Retinal pigment epithelial cell (primary cell): ENCODE results near the gene ZC3H12A.
A peak's percentile ranks its signal among the peaks of the same experiment; 100 is the strongest.

ENCODE experiments used
- DNase-seq: peaks from one replicate; pipeline ENCODE4 v3.0.0-alpha.2; 2010; ENCODE audit warnings: low read depth
- H3K4me3 ChIP-seq: 2 replicates; pipeline ENCODE4 v1.5.1; 2011; ENCODE audit warnings: mild to moderate bottlenecking, low read length, control low read depth, moderate library complexity
- CTCF ChIP-seq: conservative IDR thresholded peaks from 2 replicates; pipeline ENCODE4 v1.5.1; 2011; ENCODE audit warnings: low read depth, low read length, control low read depth, inconsistent platforms

ZC3H12A gene

GRCh38 chr1:37473431-37474045 lies 842 bp upstream of the ZC3H12A start:
- DNase-seq: no peak
- peak; percentile 32 for TF ChIP-seq CTCF
- peak overlapping the region; percentile 93 for H3K4me3 ChIP-seq

GRCh38 chr1:37474697-37475379 lies 458 bp downstream of the ZC3H12A start:
- TF ChIP-seq CTCF: no peak
- DNase-seq: no peak
- H3K4me3 ChIP-seq: peak overlapping the region; percentile 86

- TF ChIP-seq CTCF: no peak
- peak overlapping the region; percentile 86 for H3K4me3 ChIP-seq
- DNase-seq: no peak
Measured at GRCh38 chr1:37475380-37476086, 1.2 kb downstream of the ZC3H12A start.

- H3K4me3 ChIP-seq: peak overlapping the region; percentile 86
- TF ChIP-seq CTCF: no peak
- no peak for DNase-seq
Measured at GRCh38 chr1:37476087-37476452, 1.7 kb downstream of the ZC3H12A start.

- H3K4me3 ChIP-seq: peak overlapping the region; percentile 86
- DNase-seq: peak; percentile 54
- no peak for TF ChIP-seq CTCF
Measured at GRCh38 chr1:37476460-37477197, 2.2 kb downstream of the ZC3H12A start.

GRCh38 chr1:37477198-37477931 lies 3.0 kb downstream of the ZC3H12A start:
- H3K4me3 ChIP-seq: peak overlapping the region; percentile 86
- DNase-seq: no peak
- no peak for TF ChIP-seq CTCF
